ENCODE results near the gene EPB41L2.

Gene EPB41L2

DNA sequence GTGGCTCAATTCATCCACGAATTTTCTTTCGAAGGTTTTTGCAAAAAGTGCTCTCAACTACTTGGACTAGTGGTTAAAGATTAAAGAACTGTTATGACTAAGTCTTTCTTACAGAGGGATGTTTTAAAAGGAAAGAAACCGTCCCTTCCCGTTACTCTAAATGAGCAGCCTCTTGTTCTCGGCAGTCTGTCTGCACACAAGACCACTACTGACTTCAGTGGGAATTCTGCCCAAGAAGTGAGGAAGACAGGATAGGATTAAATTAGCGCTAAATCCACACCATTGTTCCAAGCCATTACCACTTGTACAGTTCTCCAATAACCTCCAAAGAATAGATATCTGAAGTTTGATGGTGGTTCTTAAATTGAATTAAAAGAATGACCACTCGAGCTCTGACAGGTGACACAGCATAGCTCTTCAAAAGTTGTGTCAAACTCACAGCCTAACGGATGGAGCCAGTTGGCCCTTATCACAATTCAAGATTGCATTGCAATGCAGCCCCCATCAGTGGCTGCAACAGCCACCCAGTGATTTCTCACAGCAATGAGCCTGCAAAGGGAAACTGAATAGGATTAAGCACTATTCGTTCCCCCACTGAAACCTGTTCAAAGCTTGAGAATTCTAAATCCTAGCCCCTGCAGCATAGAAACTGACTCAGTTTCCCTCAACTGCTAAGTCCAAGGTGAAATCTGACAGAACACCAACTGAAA is 1.8 kb downstream of the EPB41L2 start:
- TF ChIP-seq CTCF (IDR thresholded peaks at IDR 0.05; ENCODE audit: insufficient read depth, low read length, poor library complexity, severe bottlenecking) = no peak
- no peaks in the 10 kb centered on the region for H3K36me3 ChIP-seq (ENCODE audit: control insufficient read depth, insufficient read depth, low read length)
- peak overlapping the region; percentile 81 for H3K4me3 ChIP-seq (replicated peaks; ENCODE audit: low read depth, low read length)
- peak; percentile 18 for DNase-seq (ENCODE audit: extremely low read depth, insufficient read length)
- H3K27me3 ChIP-seq (replicated peaks; ENCODE audit: control insufficient read depth, insufficient read depth, low read length) = no peaks in the 10 kb centered on the region

DNA sequence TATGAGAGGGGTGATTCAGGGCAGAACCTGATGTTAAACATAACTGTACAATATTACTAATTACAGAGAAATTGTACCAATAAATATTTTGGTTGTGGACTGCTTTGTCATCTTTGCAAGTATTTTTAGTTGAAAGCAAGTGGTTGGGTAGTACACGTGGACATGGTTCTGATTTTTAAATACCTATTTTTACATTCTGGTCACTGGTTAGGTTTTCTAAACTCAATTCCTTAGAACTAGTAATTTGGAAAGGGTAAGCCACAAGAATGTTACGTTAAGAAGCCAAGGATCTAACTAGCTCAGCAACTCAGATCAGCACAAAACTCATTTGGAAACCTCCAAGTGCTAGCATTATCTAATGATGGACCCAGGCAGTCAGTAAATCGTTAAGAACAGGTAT is 2.7 kb downstream of the EPB41L2 start:
- peak; percentile 23 for DNase-seq (ENCODE audit: extremely low read depth, insufficient read length)
- TF ChIP-seq CTCF (IDR thresholded peaks at IDR 0.05; ENCODE audit: insufficient read depth, low read length, poor library complexity, severe bottlenecking) = no peak
- Histone ChIP-seq H3K27me3 (replicated peaks; ENCODE audit: control insufficient read depth, insufficient read depth, low read length) (no peaks in the 10 kb centered on the region), H3K36me3 (ENCODE audit: control insufficient read depth, insufficient read depth, low read length) (no peaks in the 10 kb centered on the region), H3K4me3 (replicated peaks; ENCODE audit: low read depth, low read length) (no peak overlapping the region)

- Histone ChIP-seq H3K27me3 (replicated peaks; ENCODE audit: control insufficient read depth, insufficient read depth, low read length) (no peaks in the 10 kb centered on the region), H3K36me3 (ENCODE audit: control insufficient read depth, insufficient read depth, low read length) (no peaks in the 10 kb centered on the region), H3K4me3 (replicated peaks; ENCODE audit: low read depth, low read length) (no peak overlapping the region)
- TF ChIP-seq CTCF (IDR thresholded peaks at IDR 0.05; ENCODE audit: insufficient read depth, low read length, poor library complexity, severe bottlenecking) = no peak
- no peak for DNase-seq (ENCODE audit: extremely low read depth, insufficient read length)
Measured at GRCh38 chr6:131059486-131059885, 3.6 kb downstream of the EPB41L2 start.

- TF ChIP-seq CTCF (IDR thresholded peaks at IDR 0.05; ENCODE audit: insufficient read depth, low read length, poor library complexity, severe bottlenecking) = no peak
- Histone ChIP-seq H3K27me3 (replicated peaks; ENCODE audit: control insufficient read depth, insufficient read depth, low read length) (no peaks in the 10 kb centered on the region), H3K36me3 (ENCODE audit: control insufficient read depth, insufficient read depth, low read length) (no peaks in the 10 kb centered on the region), H3K4me3 (replicated peaks; ENCODE audit: low read depth, low read length) (no peak overlapping the region)
- DNase-seq (ENCODE audit: extremely low read depth, insufficient read length) = no peak
Measured at GRCh38 chr6:131058236-131058635, 4.8 kb downstream of the EPB41L2 start.

DNA sequence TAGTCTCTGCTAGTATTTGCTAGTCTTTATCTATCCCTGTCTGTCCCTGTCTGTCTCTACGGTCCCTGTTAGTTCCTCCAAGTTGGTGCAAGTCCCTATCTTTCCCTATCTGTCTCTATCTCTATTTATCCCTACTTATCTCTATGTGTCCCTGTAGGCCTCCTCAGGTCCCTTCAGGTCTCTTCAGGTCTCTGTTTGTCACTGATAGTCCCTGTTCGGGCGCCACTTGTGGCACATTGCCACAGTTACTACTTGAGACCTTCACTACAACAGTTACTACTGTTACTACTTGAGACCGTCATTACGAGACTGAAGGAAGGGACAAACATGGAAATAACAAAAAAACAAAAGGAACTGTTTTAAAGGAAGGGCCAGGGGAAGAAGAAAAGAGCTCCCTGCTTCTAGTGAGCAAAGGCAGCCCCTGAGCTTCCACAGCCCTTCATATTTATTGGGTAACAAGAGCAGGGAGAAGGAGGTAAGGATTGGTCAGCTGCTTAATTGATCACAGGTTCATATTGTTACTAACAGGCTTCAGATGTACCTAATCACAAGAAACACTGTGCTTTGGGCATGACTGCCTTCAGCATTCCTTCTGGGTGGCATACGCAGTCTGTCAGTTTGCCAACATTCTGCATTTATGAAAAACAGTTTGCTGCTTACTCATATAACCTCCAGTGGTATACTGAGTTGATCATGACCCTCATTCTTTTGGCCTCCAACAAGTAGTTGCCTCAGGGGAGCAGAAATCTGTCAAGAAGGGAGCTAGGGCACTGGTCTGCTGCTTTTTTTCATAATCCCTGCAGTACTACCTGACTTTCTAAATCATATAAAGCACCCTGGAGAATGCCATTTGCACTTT is 8.4 kb downstream of the EPB41L2 start:
- no peak for DNase-seq (ENCODE audit: extremely low read depth, insufficient read length)
- TF ChIP-seq CTCF (IDR thresholded peaks at IDR 0.05; ENCODE audit: insufficient read depth, low read length, poor library complexity, severe bottlenecking) = no peak
- Histone ChIP-seq H3K27me3 (replicated peaks; ENCODE audit: control insufficient read depth, insufficient read depth, low read length) (no peaks in the 10 kb centered on the region), H3K4me3 (replicated peaks; ENCODE audit: low read depth, low read length) (no peak overlapping the region), H3K36me3 (ENCODE audit: control insufficient read depth, insufficient read depth, low read length) (no peaks in the 10 kb centered on the region)

Measured in GM06990 (cell line).